ENCODE data around the gene S100A8.

The S100A8 gene

GRCh38 chr1:153366261-153366660, 24.6 kb downstream of the S100A8 start:
- H3K27me3 ChIP-seq (ENCODE audit: control insufficient read depth, insufficient read depth, low read length) = peaks cover 46% of the 10 kb centered on the region
- no peak overlapping the region for H3K9ac ChIP-seq (ENCODE audit: low read depth, low read length)
- H3K36me3 ChIP-seq (ENCODE audit: insufficient read depth, low read length) = no peaks in the 10 kb centered on the region
- H3K4me1 ChIP-seq (ENCODE audit: control insufficient read depth, insufficient read depth, low read length) = no peaks in the 10 kb centered on the region
- H3K4me3 ChIP-seq (ENCODE audit: low read length) = no peak overlapping the region
- no peak overlapping the region for H3K4me2 ChIP-seq (ENCODE audit: low read length)
- no peaks in the 10 kb centered on the region for H3K9me3 ChIP-seq (replicated peaks; ENCODE audit: low read length)

GRCh38 chr1:153365696-153366095, 25.2 kb downstream of the S100A8 start:
- no peaks in the 10 kb centered on the region for H3K36me3 ChIP-seq (ENCODE audit: insufficient read depth, low read length)
- no peak overlapping the region for H3K4me3 ChIP-seq (ENCODE audit: low read length)
- H3K9ac ChIP-seq (ENCODE audit: low read depth, low read length) = no peak overlapping the region
- peaks cover 50% of the 10 kb centered on the region for H3K27me3 ChIP-seq (ENCODE audit: control insufficient read depth, insufficient read depth, low read length)
- H3K4me1 ChIP-seq (ENCODE audit: control insufficient read depth, insufficient read depth, low read length) = no peaks in the 10 kb centered on the region
- no peak overlapping the region for H3K4me2 ChIP-seq (ENCODE audit: low read length)
- H3K9me3 ChIP-seq (replicated peaks; ENCODE audit: low read length) = no peaks in the 10 kb centered on the region

- Histone ChIP-seq H3K4me1 (ENCODE audit: control insufficient read depth, insufficient read depth, low read length) (no peaks in the 10 kb centered on the region), H3K9ac (ENCODE audit: low read depth, low read length) (no peak overlapping the region), H3K27me3 (ENCODE audit: control insufficient read depth, insufficient read depth, low read length) (peaks cover 50% of the 10 kb centered on the region)
Measured at GRCh38 chr1:153364766-153365666, 25.9 kb downstream of the S100A8 start.

GRCh38 chr1:153364156-153364555, 26.7 kb downstream of the S100A8 start:
- no peak overlapping the region for H3K4me3 ChIP-seq (ENCODE audit: low read length)
- H3K4me2 ChIP-seq (ENCODE audit: low read length) = no peak overlapping the region
- H3K36me3 ChIP-seq (ENCODE audit: insufficient read depth, low read length) = no peaks in the 10 kb centered on the region
- H3K9ac ChIP-seq (ENCODE audit: low read depth, low read length) = no peak overlapping the region
- H3K4me1 ChIP-seq (ENCODE audit: control insufficient read depth, insufficient read depth, low read length) = no peaks in the 10 kb centered on the region
- peaks cover 50% of the 10 kb centered on the region for H3K27me3 ChIP-seq (ENCODE audit: control insufficient read depth, insufficient read depth, low read length)
- no peaks in the 10 kb centered on the region for H3K9me3 ChIP-seq (replicated peaks; ENCODE audit: low read length)

More at GRCh38 chr1:153364766-153365666, 25.9 kb downstream of the S100A8 start:
- Histone ChIP-seq H3K9me3 (replicated peaks; ENCODE audit: low read length) (no peaks in the 10 kb centered on the region), H3K4me3 (ENCODE audit: low read length) (no peak overlapping the region), H3K36me3 (ENCODE audit: insufficient read depth, low read length) (no peaks in the 10 kb centered on the region), H3K4me2 (ENCODE audit: low read length) (no peak overlapping the region)

- no peaks in the 10 kb centered on the region for H3K4me1 ChIP-seq (ENCODE audit: control insufficient read depth, insufficient read depth, low read length)
- no peak overlapping the region for H3K4me2 ChIP-seq (ENCODE audit: low read length)
- no peaks in the 10 kb centered on the region for H3K36me3 ChIP-seq (ENCODE audit: insufficient read depth, low read length)
- no peak overlapping the region for H3K4me3 ChIP-seq (ENCODE audit: low read length)
- H3K27me3 ChIP-seq (ENCODE audit: control insufficient read depth, insufficient read depth, low read length) = peaks cover 53% of the 10 kb centered on the region
- H3K9me3 ChIP-seq (replicated peaks; ENCODE audit: low read length) = no peaks in the 10 kb centered on the region
- no peak overlapping the region for H3K9ac ChIP-seq (ENCODE audit: low read depth, low read length)
Measured at GRCh38 chr1:153363641-153364040, 27.2 kb downstream of the S100A8 start.

- no peaks in the 10 kb centered on the region for H3K36me3 ChIP-seq (ENCODE audit: insufficient read depth, low read length)
- H3K9ac ChIP-seq (ENCODE audit: low read depth, low read length) = no peak overlapping the region
- H3K4me3 ChIP-seq (ENCODE audit: low read length) = no peak overlapping the region
- H3K27me3 ChIP-seq (ENCODE audit: control insufficient read depth, insufficient read depth, low read length) = peaks cover 47% of the 10 kb centered on the region
- H3K9me3 ChIP-seq (replicated peaks; ENCODE audit: low read length) = no peaks in the 10 kb centered on the region
- H3K4me2 ChIP-seq (ENCODE audit: low read length) = no peak overlapping the region
- no peaks in the 10 kb centered on the region for H3K4me1 ChIP-seq (ENCODE audit: control insufficient read depth, insufficient read depth, low read length)
Measured at GRCh38 chr1:153362187-153362775, 28.6 kb downstream of the S100A8 start.

- Histone ChIP-seq H3K9ac (ENCODE audit: low read depth, low read length) (no peak overlapping the region), H3K4me3 (ENCODE audit: low read length) (no peak overlapping the region), H3K4me1 (ENCODE audit: control insufficient read depth, insufficient read depth, low read length) (no peaks in the 10 kb centered on the region), H3K36me3 (ENCODE audit: insufficient read depth, low read length) (no peaks in the 10 kb centered on the region), H3K4me2 (ENCODE audit: low read length) (no peak overlapping the region), H3K27me3 (ENCODE audit: control insufficient read depth, insufficient read depth, low read length) (peaks cover 48% of the 10 kb centered on the region), H3K9me3 (replicated peaks; ENCODE audit: low read length) (no peaks in the 10 kb centered on the region)
Measured at GRCh38 chr1:153361480-153362109, 29.3 kb downstream of the S100A8 start.

GRCh38 chr1:153360592-153361479, 30.0 kb downstream of the S100A8 start:
- no peak overlapping the region for H3K4me2 ChIP-seq (ENCODE audit: low read length)
- no peak overlapping the region for H3K9ac ChIP-seq (ENCODE audit: low read depth, low read length)
- H3K4me1 ChIP-seq (ENCODE audit: control insufficient read depth, insufficient read depth, low read length) = no peaks in the 10 kb centered on the region
- H3K9me3 ChIP-seq (replicated peaks; ENCODE audit: low read length) = no peaks in the 10 kb centered on the region
- H3K36me3 ChIP-seq (ENCODE audit: insufficient read depth, low read length) = no peaks in the 10 kb centered on the region
- H3K27me3 ChIP-seq (ENCODE audit: control insufficient read depth, insufficient read depth, low read length) = peaks cover 45% of the 10 kb centered on the region
- H3K4me3 ChIP-seq (ENCODE audit: low read length) = no peak overlapping the region

- no peak overlapping the region for H3K9ac ChIP-seq (ENCODE audit: low read depth, low read length)
- no peak overlapping the region for H3K4me2 ChIP-seq (ENCODE audit: low read length)
- H3K4me1 ChIP-seq (ENCODE audit: control insufficient read depth, insufficient read depth, low read length) = no peaks in the 10 kb centered on the region
- peaks cover 46% of the 10 kb centered on the region for H3K27me3 ChIP-seq (ENCODE audit: control insufficient read depth, insufficient read depth, low read length)
- no peaks in the 10 kb centered on the region for H3K36me3 ChIP-seq (ENCODE audit: insufficient read depth, low read length)
- H3K9me3 ChIP-seq (replicated peaks; ENCODE audit: low read length) = no peaks in the 10 kb centered on the region
- H3K4me3 ChIP-seq (ENCODE audit: low read length) = no peak overlapping the region
Measured at GRCh38 chr1:153360190-153360589, 30.7 kb downstream of the S100A8 start.

- Histone ChIP-seq H3K27me3 (ENCODE audit: control insufficient read depth, insufficient read depth, low read length) (peaks cover 40% of the 10 kb centered on the region), H3K9ac (ENCODE audit: low read depth, low read length) (no peak overlapping the region), H3K4me2 (ENCODE audit: low read length) (no peak overlapping the region), H3K36me3 (ENCODE audit: insufficient read depth, low read length) (no peaks in the 10 kb centered on the region), H3K4me1 (ENCODE audit: control insufficient read depth, insufficient read depth, low read length) (no peaks in the 10 kb centered on the region), H3K9me3 (replicated peaks; ENCODE audit: low read length) (no peaks in the 10 kb centered on the region), H3K4me3 (ENCODE audit: low read length) (no peak overlapping the region)
Measured at GRCh38 chr1:153359241-153359640, 31.6 kb downstream of the S100A8 start.

- Histone ChIP-seq H3K36me3 (ENCODE audit: insufficient read depth, low read length) (no peaks in the 10 kb centered on the region), H3K27me3 (ENCODE audit: control insufficient read depth, insufficient read depth, low read length) (peaks cover 37% of the 10 kb centered on the region), H3K9ac (ENCODE audit: low read depth, low read length) (no peak overlapping the region), H3K4me2 (ENCODE audit: low read length) (no peak overlapping the region), H3K9me3 (replicated peaks; ENCODE audit: low read length) (no peaks in the 10 kb centered on the region), H3K4me1 (ENCODE audit: control insufficient read depth, insufficient read depth, low read length) (no peaks in the 10 kb centered on the region), H3K4me3 (ENCODE audit: low read length) (no peak overlapping the region)
Measured at GRCh38 chr1:153358691-153358975, 32.2 kb downstream of the S100A8 start.

Data from skeletal muscle satellite cell (primary cell).